GM12891 (cell line): ENCODE results near the gene FNDC11.

Experiments
- DNase-seq: peaks from one replicate; pipeline ENCODE4 v3.0.0; 2011; ENCODE audit warnings: low spot score; ENCODE audit not compliant: insufficient read length
- FAIRE-seq: peaks from 2 replicates; lab custom pipeline; 2011; peaks lifted over from hg19 to GRCh38; lab: Jason Lieb, UNC
- PAX5 ChIP-seq: IDR thresholded peaks from 2 replicates; pipeline ENCODE4 v1.6.1; 2011; ENCODE audit warnings: low read length, moderate library complexity, mild to moderate bottlenecking; ENCODE audit not compliant: insufficient read depth, severe bottlenecking
- POLR2A ChIP-seq: IDR thresholded peaks from 2 replicates; pipeline ENCODE4 v1.6.1; 2011; ENCODE audit warnings: low read depth, low read length, control low read depth
- POLR2AphosphoS5 ChIP-seq: IDR thresholded peaks from 2 replicates; pipeline ENCODE4 v1.6.1; 2011; ENCODE audit warnings: low read depth, low read length, control low read depth
- POU2F2 ChIP-seq: IDR thresholded peaks from 2 replicates; pipeline ENCODE4 v1.6.1; 2011; ENCODE audit warnings: low read depth, mild to moderate bottlenecking, control low read depth, low read length, moderate library complexity
- SPI1 ChIP-seq: IDR thresholded peaks from 2 replicates; pipeline ENCODE4 v1.6.1; 2011; ENCODE audit warnings: low read depth, low read length, control low read depth
- TAF1 ChIP-seq: IDR thresholded peaks from 2 replicates; pipeline ENCODE4 v1.6.1; 2011; ENCODE audit warnings: low read depth, low read length, control low read depth

FNDC11 gene

DNA sequence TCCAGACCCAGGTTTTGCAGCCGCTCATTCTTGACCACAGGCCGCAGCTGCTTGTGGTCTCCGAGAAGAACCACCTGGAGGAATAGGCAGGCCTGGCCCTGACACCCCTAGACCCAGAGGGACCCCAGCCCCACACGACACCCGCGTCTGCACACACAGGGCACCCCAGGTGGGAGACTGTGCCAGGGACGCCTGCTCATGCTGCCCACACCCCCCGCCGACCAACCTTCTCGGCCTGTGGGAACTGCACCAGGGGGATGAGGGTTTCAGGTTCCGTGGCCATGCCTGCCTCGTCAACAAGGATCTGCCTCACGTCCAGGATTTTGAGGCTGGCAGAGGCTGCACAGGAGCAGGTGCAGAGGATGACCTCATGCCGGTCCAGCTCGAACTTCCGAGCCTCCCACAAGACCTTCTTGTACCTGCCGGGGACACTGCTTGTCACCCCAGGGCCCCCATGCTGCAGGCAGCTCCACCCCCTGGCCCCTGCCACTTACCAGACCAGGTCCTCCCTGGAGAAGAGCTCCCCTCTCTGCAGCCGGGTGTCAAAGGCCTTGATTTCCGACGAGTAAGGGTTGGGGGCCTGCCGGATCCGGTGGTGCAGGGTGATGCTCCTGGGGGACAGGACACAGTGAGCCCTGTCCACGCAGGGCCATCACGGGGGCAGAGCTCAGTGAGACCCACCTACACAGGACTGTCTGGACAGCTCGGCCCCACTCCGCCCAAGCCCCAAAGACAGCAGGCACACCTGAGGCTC is 7.1 kb downstream of the FNDC11 start:
- no peak for FAIRE-seq
- no peak for DNase-seq
- no peak for TF ChIP-seq PAX5
- no peak for TF ChIP-seq POLR2AphosphoS5
- TF ChIP-seq POU2F2: no peak
- no peak for TF ChIP-seq TAF1
- no peak for TF ChIP-seq SPI1
- TF ChIP-seq POLR2A: no peak

DNA sequence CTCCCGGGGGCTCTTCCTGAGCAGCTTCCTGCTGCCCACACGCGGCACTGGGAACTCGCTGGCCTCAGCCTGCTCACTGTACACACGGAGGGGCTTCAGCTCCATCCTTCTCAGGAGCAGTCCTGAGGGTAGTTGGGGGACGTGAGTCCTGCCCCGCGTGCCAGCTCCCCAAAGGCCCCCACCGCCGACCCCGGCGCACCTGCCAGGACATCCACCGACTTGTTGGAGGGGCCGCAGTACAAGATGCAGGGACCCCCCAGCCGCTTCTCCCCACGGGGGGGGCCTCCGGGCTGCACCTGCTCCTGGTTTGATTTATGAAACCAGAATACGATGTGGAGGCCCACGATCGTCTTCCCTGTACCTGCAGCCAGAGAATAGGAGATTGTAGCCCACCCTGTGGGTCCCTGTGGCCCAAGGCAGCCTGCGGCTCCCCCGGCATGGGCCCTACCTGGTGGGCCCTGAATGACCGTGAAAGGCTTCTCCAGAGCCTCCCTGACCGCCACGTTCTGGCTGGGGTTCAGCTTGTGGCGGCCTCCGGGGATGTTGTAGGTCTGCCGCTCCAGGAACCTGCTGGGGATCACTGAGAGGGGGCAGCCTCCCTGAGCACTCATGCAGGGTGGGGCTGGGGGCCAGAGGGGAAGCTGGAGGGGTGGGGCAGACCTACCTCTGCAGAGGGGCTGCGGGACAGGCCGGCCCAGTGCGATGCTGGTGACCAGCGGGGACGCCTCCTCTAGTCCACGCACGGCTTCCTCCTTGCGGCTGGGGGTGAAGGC is 7.9 kb downstream of the FNDC11 start:
- TF ChIP-seq POU2F2: no peak
- no peak for TF ChIP-seq POLR2AphosphoS5
- no peak for TF ChIP-seq TAF1
- no peak for TF ChIP-seq SPI1
- no peak for TF ChIP-seq PAX5
- TF ChIP-seq POLR2A: no peak
- no peak for FAIRE-seq
- no peak for DNase-seq

DNA sequence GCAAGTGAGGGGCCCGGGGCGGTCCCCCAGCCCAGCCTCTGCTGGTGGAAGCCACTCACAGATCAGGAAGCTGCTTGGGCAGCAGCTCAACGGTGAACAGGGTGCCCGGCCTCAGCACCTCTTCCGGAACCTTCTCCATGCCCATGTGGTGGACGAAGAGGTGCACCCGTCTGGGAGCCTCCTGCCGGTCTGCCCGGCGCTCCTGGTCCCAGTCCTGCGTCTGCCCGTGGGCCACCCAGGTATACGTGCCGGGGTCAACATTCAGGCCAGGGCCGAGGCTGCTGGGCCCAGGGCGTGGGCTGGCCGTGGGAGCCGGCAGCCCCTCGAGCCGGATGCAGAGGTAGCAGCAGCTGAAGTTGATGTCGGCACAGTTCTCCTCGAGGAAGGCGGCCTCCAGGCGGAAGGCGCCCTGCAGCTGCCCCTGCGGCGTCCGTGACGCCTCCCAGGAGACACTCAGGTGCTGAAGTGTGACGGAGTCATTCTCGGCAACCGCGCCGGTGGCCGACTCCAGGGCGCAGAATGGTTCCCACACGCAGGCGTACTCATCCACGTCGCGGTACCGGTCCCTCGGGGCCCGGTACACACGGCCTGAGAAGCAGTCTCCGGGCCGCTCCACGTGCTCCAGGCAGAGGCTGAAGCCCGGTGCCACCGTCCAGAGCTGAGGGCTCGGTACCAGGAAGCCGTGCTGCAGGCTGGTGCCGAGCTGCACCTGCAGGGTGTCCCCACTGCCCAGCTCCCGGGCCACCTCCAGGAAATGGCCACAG is 8.7 kb downstream of the FNDC11 start:
- no peak for TF ChIP-seq POU2F2
- TF ChIP-seq SPI1: no peak
- DNase-seq: no peak
- FAIRE-seq: no peak

DNA sequence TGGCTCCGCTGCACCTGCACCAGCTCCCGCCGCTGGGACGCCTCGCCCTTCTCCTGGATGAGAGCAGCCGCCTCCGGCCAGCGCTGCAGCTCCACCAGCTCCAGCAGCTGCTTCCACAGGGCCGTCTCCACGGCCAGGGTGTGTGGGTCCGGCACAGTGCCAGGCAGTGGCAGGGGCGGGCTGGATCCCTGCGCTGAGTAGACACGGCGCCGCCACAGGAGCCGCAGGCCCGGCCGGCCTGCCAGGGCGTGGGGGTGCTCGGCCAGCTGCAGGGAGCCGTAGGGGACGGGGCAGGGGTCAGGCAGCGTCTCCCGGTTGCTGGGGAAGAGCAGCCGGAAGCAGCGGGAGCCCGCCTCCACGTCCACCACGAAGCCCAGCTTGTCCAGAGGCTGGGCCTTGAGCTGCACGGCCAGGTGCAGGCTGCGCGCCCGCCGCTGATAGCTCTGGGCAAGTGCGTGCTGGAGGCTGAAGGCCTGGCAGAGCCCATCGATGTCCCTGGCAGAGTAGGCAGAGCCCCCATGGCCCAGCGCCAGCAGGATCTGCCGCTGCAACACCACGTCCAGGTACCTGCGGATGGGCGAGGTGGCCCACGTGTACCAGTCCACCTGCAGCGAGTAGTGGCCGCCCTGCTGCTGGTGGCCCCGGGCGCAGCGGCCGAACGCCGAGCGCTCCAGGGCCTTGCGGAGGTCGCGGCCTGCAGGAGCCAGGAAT is 9.4 kb downstream of the FNDC11 start:
- DNase-seq: no peak
- no peak for FAIRE-seq
- no peak for TF ChIP-seq PAX5

DNA sequence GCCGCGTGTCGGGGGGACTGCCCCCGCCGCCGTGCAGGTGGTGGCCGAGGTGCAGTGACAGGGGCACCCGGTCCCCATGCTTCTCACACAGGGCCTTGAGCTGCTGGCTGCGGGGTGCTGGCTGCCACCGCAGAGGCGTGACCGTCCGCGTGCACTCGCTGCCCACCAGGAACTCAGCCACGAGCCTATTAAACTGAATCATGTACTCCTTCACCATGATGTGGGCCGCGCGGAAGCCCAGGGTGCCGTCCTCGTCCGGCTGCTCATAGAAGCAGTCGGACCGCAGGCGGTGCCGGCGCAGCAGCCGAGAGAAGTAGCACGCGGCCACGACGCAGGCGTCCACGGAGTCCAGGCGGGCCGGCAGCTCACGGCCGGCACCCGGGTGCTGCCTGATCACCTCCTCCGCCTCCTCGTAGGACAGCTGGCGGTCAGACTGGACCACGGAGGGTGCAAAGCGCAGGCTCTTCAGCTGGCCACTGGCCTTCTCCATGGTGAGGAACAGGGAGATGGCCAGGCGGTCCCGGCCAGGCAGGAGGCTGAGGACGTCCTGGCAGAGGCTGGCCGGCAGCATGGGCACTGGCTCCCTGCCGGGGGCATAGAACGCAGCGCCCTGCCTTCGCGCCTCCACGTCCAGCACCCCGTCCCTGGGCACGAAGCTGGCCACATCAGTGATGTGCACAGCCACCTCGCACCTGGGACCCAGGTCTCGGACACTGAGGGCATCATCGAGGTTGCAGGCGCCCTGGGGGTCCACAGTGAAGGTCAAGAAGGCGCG is 10.3 kb downstream of the FNDC11 start:
- FAIRE-seq (no peak), DNase-seq (no peak)
- no peak for TF ChIP-seq POLR2A
- no peak for TF ChIP-seq TAF1
- TF ChIP-seq POU2F2: no peak
- TF ChIP-seq POLR2AphosphoS5: no peak
- TF ChIP-seq SPI1: no peak
- no peak for TF ChIP-seq PAX5

DNA sequence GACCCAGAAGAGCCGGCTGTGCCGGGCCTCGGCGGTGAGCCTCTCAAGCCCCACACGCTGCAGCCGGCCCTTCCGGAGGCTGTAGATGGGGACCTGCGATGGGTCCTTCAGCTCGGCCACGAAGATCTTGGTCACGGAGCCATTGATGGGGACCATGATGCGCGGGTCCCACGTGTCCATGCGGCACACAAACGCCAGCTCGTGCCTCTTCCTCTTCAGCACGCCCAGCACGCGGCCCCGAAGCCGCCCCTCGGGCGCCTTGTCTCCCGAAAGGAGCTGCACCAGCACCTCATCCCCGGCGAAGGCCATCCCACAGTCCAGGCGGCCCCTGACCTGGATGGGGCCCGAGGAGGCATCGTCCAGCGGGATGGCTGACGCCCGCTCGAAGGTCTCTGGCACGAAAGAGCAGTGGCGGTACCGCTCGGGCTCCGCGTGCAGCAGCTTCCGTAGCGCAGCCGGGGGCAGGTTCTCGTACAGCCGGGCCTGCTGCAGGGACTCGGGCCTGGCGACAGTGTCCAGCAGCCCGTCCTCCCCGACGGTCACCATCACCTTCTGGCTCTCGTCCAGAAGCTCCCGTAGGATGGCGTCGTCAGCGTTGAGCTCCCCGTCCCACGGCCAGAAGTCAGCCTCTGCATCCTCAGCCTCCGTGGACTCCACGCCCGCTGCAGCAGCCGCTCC is 11.2 kb downstream of the FNDC11 start:
- FAIRE-seq (no peak), DNase-seq (no peak)
- no peak for TF ChIP-seq POLR2A
- TF ChIP-seq POU2F2: no peak
- TF ChIP-seq POLR2AphosphoS5: no peak
- TF ChIP-seq SPI1: no peak
- TF ChIP-seq TAF1: no peak
- TF ChIP-seq PAX5: no peak

DNA sequence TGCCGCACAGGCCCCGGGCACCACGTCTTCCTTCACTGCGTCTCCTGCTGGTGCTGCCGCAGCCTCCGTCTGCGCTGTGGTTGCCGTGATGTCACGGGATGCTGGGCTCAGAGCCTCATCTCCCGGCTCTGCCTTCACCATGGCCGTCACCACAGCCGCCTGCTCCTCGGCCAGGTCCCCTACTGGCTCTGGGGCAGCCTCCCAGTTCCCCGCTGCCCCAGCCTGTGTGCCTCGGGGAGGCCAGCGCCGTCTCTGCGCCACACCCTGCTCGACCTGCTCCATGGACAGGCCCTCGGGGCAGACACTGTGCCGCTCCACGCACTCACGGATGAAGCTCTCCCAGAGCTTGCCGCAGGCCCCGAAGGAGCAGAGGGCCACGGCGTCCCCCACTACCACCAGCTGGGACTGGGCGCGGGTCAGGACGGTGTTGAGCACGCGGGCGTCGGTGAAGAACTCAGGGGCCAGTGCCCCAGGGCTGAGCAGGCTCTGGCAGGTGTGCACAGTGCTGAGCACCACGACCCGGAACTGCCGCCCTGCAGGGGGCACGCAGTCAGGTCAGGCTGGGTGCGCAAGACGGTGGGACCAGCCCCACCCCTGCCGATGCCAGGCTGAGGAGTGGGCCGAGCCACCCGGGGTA is 11.9 kb downstream of the FNDC11 start:
- DNase-seq: no peak
- no peak for FAIRE-seq
- no peak for TF ChIP-seq POLR2A
- no peak for TF ChIP-seq SPI1
- no peak for TF ChIP-seq POLR2AphosphoS5
- no peak for TF ChIP-seq PAX5
- TF ChIP-seq TAF1: no peak
- TF ChIP-seq POU2F2: no peak
